GM12892 (cell line): ENCODE data around the gene FNDC11.

Source experiments
- POLR2A ChIP-seq: IDR thresholded peaks from 2 replicates; pipeline ENCODE4 v1.6.1; 2011; ENCODE audit warnings: low read depth, low read length, control low read depth
- POLR2AphosphoS5 ChIP-seq: IDR thresholded peaks from 2 replicates; pipeline ENCODE4 v1.6.1; 2011; ENCODE audit warnings: low read depth, low read length, control low read depth

GRCh38 chr20:63566395-63567135, 12.6 kb downstream of the FNDC11 start:
- no peak for TF ChIP-seq POLR2AphosphoS5
- no peak for TF ChIP-seq POLR2A
